ENCODE results near the gene PUM2.
"Not testable (repeated sequence)": the region's sequence is repeated elsewhere in the genome, so short reads cannot be mapped to it uniquely, and the experiment has no call there.

- TF ChIP-seq POLR2A, CTCF (IDR thresholded peaks at IDR 0.05): not testable (repeated sequence)
These were observed 17.3 kb upstream of the PUM2 start for GRCh38 chr2:20367929-20368328.
